ENCODE data around the gene RNF150. TPM values are rescaled to one million over a fixed set of nuclear protein-coding genes. Genes with fewer than 3 reads are reported as not detected.

RNF150 gene
- total RNA-seq, 4 donors from 2014 or later: 0.65 to 4.8 (median 1.7) TPM

GRCh38 chr4:141099326-141099725 is 33.9 kb downstream of the RNF150 start:
- no peak overlapping the region for H3K4me3 ChIP-seq (ENCODE audit: low read depth, poor library complexity, severe bottlenecking)
- WGBS, 2 donors: 87 to 100% methylated on average over 1 of the region's 1 CpG
- DNase-seq (ENCODE audit: low spot score in 2 of 2): no peak
- intact Hi-C loops (cut with DNase I; ENCODE audit: low total_unique reads): no loop called here
- no peak for TF ChIP-seq CTCF (IDR thresholded peaks at IDR 0.05)
- no peak for TF ChIP-seq POLR2A (IDR thresholded peaks at IDR 0.05)

- no peak for DNase-seq (ENCODE audit: low spot score in 2 of 2)
- 94 to 98% methylated on average over 3 of the region's 3 CpGs for WGBS, 2 donors
- H3K4me3 ChIP-seq (ENCODE audit: low read depth, poor library complexity, severe bottlenecking): no peak overlapping the region
- intact Hi-C loops (cut with DNase I; ENCODE audit: low total_unique reads): no loop called here
- no peak for TF ChIP-seq CTCF (IDR thresholded peaks at IDR 0.05)
- TF ChIP-seq POLR2A (IDR thresholded peaks at IDR 0.05): no peak
These were observed 35.1 kb downstream of the RNF150 start for GRCh38 chr4:141098163-141098562.

GRCh38 chr4:141090473-141090872 is 42.8 kb downstream of the RNF150 start:
- TF ChIP-seq POLR2A (IDR thresholded peaks at IDR 0.05) (no peak), CTCF (IDR thresholded peaks at IDR 0.05) (no peak)
- no peak for DNase-seq (ENCODE audit: low spot score in 2 of 2)
- intact Hi-C loops (cut with DNase I; ENCODE audit: low total_unique reads): no loop called here
- no peak overlapping the region for H3K4me3 ChIP-seq (ENCODE audit: low read depth, poor library complexity, severe bottlenecking)
- 41 to 61% methylated on average over 3 of the region's 3 CpGs for WGBS, 2 donors

GRCh38 chr4:141081921-141082395 is 51.3 kb downstream of the RNF150 start:
- intact Hi-C loops (cut with DNase I; ENCODE audit: low total_unique reads): no loop called here
- 45 to 49% methylated on average over 9 of the region's 9 CpGs for WGBS, 2 donors
- DNase-seq (ENCODE audit: low spot score in 2 of 2): no peak
- no peak overlapping the region for H3K4me3 ChIP-seq (ENCODE audit: low read depth, poor library complexity, severe bottlenecking)
- TF ChIP-seq POLR2A (IDR thresholded peaks at IDR 0.05) (no peak), CTCF (IDR thresholded peaks at IDR 0.05) (no peak)

- DNase-seq (ENCODE audit: low spot score in 2 of 2): no peak
- no peak for TF ChIP-seq POLR2A (IDR thresholded peaks at IDR 0.05)
- no peak for TF ChIP-seq CTCF (IDR thresholded peaks at IDR 0.05)
- no peak overlapping the region for H3K4me3 ChIP-seq (ENCODE audit: low read depth, poor library complexity, severe bottlenecking)
- intact Hi-C loops (cut with DNase I; ENCODE audit: low total_unique reads): no loop called here
- 78 to 89% methylated on average over 8 of the region's 8 CpGs for WGBS, 2 donors
These were observed 52.6 kb downstream of the RNF150 start for GRCh38 chr4:141080668-141081067.

- TF ChIP-seq CTCF (IDR thresholded peaks at IDR 0.05) (no peak), POLR2A (IDR thresholded peaks at IDR 0.05) (no peak)
- 76 to 81% methylated on average over 3 of the region's 3 CpGs for WGBS, 2 donors
- no peak for DNase-seq (ENCODE audit: low spot score in 2 of 2)
- no peak overlapping the region for H3K4me3 ChIP-seq (ENCODE audit: low read depth, poor library complexity, severe bottlenecking)
- intact Hi-C loops (cut with DNase I; ENCODE audit: low total_unique reads): no loop called here
These were observed 53.8 kb downstream of the RNF150 start for GRCh38 chr4:141079393-141079930.
